Stimulated activated CD8-positive, alpha-beta memory T cell treated with anti-CD3 and anti-CD28 coated beads, Interleukin-4, amount 100 ng/mL, for 4 hours (primary cell): Measurements from ENCODE around the gene MBNL2.

Experiments
- DNase-seq, 2 donors: peaks; one replicate each; pipeline ENCODE4 v3.0.0-alpha.2; 2020; ENCODE audit warnings: low read depth in 2 of 2, low spot score in 1 of 2

MBNL2 gene

GRCh38 chr13:97321616-97322321, 99.6 kb downstream of the MBNL2 start:
- DNase-seq: no peak

GRCh38 chr13:97322740-97323342, 100.7 kb downstream of the MBNL2 start:
- no peak for DNase-seq

GRCh38 chr13:97324115-97324514, 102.0 kb downstream of the MBNL2 start:
- no peak for DNase-seq

- DNase-seq: no peak
Observed at GRCh38 chr13:97325738-97326137, 103.6 kb downstream of the MBNL2 start.

DNA sequence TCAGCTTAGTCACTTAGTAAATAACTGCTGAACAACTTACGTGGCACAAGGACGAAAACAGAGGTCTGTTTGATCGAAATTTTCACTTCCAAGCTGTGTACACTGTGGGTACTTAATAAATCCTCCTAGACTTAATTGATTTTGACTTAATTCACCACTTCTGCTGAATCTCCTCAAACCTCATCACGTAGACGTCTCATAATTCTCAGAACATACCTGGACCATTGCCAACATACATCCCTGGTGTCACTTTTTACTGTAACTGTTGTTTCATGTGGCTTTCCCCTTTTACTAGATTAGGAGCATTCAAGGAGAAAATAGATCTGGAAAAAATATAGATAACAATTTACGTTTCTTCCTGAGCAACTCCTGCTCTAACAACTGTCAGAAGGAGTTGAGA, 105.0 kb downstream of the MBNL2 start:
- DNase-seq: no peak

- DNase-seq: no peak
Observed at GRCh38 chr13:97327506-97328221, 105.5 kb downstream of the MBNL2 start.

GRCh38 chr13:97328222-97328790, 106.2 kb downstream of the MBNL2 start:
- no peak for DNase-seq

DNA sequence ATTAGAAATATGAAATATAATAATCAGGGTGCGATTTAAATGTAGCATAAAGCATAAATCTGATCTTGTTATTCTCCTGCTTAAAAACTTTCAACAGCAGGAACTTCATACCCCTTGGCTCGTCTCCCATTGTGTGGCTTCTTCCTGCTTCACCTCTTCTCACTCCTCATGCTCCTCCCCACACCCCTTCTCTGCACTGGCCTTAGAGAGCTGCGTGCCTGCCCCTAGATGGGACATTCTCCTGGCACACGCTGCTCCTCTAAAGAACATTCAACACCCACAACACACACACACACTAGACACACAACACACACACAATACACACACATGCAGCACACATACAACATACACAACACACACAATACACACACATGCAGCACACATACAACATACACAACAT, 107.2 kb downstream of the MBNL2 start:
- no peak for DNase-seq

DNA sequence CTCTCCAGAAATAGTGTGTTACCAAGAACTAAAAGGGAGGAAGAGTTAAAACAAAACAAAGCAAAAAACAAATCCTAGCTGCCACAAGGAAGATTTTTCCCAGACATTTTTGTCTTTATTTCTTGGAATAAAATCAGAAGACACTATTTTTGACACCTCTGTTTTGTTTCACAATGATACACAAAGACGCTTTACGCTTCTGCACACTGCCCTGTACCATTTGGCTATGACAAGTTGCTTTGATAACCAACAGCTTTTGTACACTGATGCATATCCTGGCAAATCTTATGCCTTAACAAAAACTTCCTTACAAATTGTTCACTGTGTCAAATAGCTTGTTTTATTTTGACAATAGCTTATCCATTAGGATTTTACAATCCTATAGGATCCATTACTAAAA, 108.3 kb downstream of the MBNL2 start:
- DNase-seq: no peak

DNA sequence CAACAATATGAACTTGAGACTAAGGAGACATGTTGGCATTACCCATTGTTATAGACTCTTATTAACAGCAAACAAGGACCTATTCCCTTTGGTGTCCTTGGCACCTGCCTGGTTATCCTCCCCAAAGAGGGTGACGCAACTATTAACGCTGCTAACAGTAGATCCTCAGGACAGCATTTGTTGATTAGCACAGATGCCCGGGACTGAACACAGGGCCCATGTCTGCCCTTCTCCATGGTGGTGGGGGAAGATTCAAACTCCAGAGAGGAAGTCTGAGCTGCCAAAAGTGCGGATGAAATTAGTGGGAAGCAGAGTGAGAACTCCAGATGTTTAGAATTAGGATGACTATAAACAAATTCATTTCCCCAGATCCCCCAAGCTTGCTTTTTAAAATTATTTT, 110.6 kb downstream of the MBNL2 start:
- no peak for DNase-seq

DNA sequence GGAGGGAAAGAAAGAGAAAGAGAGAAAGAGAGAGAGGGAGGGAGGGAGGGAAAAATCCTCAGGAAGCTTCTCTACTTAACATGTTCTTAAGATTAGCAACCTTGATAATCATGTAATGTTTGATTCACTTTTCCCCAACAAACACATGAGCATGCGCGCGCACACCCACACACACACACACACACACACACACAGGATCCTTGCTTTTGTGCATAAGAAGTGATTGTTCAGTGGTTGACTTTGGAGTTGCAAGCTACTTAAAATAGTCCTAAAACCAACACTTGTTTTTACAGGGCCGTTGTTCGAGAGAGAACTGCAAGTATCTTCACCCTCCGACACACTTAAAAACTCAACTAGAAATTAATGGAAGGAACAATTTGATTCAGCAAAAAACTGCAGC, 111.8 kb downstream of the MBNL2 start:
- DNase-seq: no peak

DNA sequence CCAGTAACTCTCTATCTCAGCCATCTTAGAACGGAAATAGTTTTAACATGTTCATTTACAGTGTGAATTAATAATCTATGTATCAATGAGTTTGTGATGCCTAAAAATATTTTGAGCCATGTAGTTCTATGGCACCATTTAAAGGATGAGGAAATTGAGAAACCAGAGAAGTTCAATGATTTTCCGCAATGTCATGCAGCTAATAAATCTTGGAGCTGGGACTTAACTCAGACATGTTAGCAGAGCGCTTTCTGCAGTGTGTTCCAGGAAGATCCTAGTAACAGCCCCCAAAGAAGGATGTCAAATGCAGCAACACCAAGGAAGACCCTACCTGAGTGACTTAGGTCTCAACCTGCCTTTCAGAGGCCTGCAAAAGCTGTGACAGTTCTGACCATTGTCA, 112.6 kb downstream of the MBNL2 start:
- DNase-seq: no peak

DNA sequence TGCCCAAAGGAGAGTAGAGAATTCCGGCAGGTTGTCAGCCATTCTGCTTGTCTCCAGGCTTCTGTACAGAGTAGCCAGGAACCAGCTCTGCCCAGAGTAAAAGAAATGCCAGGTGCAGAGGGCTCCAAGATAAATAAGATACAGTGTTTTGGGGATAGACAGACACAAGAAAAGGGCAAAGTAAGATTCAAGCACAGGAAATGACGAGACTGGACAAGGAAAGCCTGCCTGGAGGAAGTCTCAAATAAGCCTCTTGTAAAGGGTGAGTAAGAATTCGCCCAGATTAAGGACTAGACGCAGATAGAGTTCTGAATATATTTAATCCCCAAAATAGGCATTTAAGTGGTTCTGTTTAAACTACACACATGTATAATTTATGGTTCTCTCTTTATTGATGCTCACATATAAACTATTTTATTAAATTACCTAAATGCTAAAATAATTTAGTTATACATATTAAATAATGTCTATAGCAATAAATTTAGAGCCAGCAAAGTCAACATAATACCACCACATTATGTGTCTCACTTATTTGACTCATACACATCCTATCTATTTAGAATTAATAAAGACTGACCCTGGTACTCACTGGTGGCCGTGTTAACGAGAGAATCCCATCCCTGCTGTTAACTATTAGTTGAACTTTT, 113.5 kb downstream of the MBNL2 start:
- no peak for DNase-seq

DNA sequence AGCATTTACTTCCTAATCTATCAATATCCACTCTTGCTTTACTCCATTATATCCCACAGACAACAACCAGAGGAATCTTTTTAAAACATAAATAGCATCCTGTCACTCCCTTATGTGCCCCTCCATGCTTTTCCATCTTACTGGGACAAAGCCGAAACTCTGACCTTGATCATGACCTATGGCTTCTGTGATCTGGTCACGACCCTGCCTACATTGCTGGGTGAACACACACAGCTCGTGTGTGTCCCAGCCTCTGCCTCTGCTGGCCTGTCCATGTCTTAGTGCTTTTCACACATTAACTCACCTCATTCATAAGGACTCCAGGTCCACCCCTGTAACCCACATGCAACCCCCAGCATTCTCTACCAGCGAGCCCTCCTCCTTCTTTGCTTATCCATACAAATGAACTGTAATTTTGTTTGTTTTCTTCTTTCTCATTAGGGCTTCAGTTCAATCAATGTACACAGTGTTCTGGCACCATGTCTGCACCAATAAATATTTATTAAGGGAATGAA, 115.9 kb downstream of the MBNL2 start:
- no peak for DNase-seq

GRCh38 chr13:97338571-97338970, 116.4 kb downstream of the MBNL2 start:
- DNase-seq: no peak

GRCh38 chr13:97339019-97339987, 117.2 kb downstream of the MBNL2 start:
- DNase-seq: no peak

GRCh38 chr13:97339988-97340749, 118.0 kb downstream of the MBNL2 start:
- DNase-seq: no peak

DNA sequence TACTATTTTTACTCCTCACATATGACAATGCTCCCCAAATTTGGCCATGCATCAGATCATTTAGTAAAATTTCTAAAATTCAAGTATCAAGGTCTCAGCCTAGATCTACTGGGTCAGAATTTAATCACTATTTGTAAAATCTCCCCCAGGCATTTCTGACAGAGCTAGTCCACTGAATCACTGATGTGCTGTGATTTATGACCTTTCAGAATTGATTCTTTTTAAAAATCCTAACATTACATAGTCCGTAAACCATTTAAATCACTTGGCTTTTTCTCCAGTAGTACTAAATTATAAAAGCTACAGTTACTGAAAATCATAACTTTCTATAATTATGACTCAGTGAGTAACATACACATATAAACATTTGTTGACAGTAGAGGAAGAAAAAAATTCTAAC, 119.0 kb downstream of the MBNL2 start:
- no peak for DNase-seq

- DNase-seq: no peak
Observed at GRCh38 chr13:97342136-97342535, 120.0 kb downstream of the MBNL2 start.

GRCh38 chr13:97342936-97343335, 120.8 kb downstream of the MBNL2 start:
- DNase-seq: no peak
